Esophagus squamous epithelium (tissue), 4 donors: ENCODE results near the gene CACNA2D2.

Source experiments
- CTCF ChIP-seq, 6 experiments: fragments of 450-650 bp in 4 of 6; fragments of 200-600 bp in 2 of 6; sonication (generic) in 2 of 6; IDR thresholded peaks; one replicate each; pipeline ENCODE4 v1.5.1; 2016 to 2019; ENCODE audit warnings: antibody characterized with exemption in 6 of 6, mild to moderate bottlenecking in 4 of 6, moderate library complexity in 4 of 6
- POLR2A ChIP-seq, 4 donors: fragments of 450-650 bp; IDR thresholded peaks; one replicate each; pipeline ENCODE4 v1.6.1; 2017; ENCODE audit warnings: antibody characterized with exemption in 4 of 4, mild to moderate bottlenecking in 4 of 4, moderate library complexity in 3 of 4

GRCh38 chr3:50545781-50546180, 42.3 kb upstream of the CACNA2D2 start:
- no peak for TF ChIP-seq CTCF (IDR thresholded peaks at IDR 0.05)
- no peak for TF ChIP-seq POLR2A (IDR thresholded peaks at IDR 0.05)
